SIG-M5 (cell line): ENCODE measurements around the gene LCP2.
"Not testable (repeated sequence)": the region's sequence is repeated elsewhere in the genome, so short reads cannot be mapped to it uniquely, and the experiment has no call there.

ENCODE experiments used
- DNase-seq: peaks from one replicate; lab custom pipeline; 2025; lab: John Stamatoyannopoulos, UW

The LCP2 gene

DNA sequence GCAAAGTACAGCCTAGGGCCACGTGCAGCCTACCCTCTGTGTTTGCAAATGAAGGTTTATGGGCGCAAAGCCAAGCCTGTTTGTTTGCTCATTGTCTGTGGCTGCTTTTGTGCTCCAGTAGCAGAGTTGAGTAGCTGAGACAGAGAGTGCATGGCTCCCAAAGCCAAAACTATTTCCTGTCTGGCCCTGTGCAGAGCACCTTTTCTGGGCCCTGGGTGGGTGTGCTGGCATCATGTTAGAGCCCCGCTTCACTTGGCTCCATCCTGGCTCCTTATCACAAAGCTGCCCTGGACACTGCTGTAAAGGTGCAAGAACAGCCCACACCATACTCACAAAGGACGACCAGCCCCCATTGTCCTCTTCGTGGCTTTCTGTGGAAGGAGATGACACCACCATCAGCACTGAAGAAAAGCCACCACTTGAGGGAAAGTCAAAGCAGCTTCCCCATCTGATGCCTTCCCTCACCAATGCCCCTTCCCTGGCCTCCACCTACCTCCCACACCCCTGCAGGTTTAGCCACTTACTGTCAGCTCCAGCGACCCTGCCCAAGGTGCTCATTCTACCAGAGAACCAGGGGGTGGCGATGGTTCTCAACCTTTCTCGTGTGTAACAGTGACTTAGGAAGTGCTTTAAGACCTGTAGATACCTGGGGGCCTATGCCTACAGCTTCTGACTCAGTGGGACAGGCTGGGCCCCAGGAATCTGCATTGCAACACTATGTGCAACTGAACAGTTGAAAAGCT lies 23.4 kb downstream of the LCP2 start:
- DNase-seq: no peak

DNA sequence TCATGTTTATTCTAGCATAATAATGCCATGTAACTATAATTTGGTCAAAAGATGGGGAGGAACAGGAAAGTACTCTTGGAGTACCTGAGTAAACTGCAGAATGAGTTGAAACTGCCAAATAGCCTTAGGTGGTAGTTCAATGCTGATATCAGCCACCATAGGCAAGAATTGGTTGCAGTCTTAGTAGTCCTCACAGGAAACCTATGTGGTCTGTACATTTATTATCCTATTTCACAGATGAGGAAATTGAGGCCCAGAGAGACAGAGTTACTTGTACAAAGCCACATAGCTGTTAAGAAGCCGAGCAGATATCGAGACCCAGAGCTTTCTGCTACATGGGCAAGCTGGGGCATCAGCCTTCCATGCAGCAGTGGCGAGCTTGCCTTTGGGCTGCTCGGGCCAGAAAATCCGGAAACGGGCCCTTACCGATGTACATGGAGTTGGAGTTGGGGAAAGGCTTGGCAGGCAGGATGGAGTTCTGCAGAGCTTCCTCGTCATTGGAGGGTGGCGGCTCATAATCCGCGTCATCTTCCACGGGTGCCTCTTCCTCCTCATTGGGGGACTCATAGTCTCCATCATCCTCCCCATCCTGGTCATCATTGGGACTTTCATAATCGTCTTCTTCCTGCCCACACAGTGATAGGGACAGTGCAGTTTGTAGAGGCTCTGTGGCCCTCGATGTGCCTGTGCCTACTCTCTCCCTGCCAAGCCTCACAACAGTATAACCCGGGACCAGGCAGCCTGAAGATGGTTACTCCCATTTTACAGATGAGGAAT lies 27.1 kb downstream of the LCP2 start:
- no peak for DNase-seq

DNA sequence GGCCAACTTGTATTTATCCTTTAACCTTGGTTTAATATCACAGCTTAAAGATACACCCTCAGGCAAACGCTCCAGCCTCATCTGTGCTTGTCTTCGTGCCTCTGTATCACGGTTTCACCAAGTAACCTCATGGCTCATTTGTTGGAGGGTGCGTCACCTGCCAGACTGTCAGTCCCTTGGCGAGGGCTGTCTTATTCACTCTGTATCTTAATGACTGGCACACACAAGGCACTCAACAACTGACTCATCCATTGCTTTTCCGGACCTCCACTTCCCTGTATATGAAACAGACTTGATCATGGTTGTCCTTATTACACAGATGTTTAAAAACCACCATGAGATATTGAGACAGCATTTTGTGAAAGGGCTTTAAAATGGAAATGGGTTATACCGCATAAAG lies 28.0 kb downstream of the LCP2 start:
- DNase-seq: no peak

DNA sequence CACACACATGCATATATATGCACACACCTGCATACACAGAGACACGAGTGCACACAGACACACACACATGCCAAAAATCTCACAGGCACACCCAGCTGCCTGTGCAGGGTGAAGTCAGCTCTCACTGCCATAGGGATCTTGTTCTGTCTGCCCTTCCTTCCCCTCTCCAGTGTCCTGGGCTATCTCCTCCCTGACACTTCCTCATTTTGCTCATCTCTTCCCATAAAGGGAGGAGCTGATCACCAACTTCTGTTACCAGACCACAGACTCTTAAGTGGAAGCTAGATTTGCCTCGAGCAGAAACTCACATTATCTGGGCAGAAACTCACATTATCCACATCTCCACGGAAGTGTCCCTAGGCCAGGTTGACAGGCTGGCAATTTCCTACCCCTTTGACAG lies 28.7 kb downstream of the LCP2 start:
- DNase-seq: peak; percentile 52

DNA sequence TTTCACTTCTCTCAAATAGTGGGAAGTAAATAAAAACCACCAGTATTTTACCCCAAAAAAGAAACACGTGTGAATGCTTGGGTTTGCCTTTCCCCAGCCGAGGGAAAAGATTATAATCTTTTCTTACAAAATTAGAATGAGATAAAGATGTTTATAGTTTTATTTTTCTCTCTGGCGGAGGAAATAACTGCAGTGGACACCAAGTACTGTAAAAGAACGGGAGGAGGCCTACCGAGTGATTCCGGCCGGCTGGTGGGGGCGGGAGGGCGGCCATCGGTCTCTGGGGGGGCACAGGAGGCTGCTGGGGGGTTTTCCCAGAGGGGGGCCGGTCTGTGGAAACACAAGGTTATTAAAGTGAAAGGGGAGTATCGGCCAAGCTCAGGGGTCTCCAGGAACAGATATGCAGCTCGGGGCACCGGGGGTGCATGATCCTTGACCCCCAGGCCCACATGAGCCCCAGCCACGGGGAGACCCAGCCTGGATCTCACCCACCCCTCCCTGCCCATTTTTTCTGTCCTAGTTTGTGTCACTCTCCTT lies 29.4 kb downstream of the LCP2 start:
- DNase-seq: no peak

DNA sequence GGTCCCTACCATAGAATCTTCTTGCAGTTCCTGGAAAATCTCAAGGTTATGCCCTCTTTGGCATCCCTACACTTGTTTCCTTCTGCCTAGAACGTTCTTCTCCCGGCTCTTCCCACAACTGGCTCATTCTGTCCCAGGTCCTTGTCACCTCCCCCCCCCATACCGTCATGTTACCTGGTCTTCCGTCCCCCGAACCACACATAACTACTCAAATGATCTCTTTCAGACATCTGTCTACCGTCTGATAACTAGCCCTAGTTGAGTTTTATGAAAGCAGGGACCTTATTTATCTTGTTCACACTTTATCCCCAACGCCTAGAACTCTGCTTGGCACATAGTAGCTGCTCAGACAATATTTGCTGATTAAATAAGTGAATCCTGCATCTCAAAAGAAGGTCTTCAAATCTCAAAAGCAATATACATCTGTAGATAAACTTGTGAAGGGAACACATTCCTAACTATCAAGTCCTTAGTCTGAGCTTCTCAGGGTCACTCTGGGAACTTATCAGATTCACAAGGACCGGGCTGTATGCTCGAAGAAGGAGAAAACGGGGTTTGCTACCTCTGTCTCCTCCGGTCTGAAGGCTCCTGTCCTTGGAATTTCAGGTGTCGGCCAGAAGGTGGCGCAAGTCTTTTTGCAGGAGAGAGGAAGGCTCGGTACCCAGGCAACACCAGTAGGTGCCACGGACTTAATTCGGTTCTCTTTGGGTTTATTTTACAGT lies 30.0 kb downstream of the LCP2 start:
- DNase-seq: peak; percentile 19

DNA sequence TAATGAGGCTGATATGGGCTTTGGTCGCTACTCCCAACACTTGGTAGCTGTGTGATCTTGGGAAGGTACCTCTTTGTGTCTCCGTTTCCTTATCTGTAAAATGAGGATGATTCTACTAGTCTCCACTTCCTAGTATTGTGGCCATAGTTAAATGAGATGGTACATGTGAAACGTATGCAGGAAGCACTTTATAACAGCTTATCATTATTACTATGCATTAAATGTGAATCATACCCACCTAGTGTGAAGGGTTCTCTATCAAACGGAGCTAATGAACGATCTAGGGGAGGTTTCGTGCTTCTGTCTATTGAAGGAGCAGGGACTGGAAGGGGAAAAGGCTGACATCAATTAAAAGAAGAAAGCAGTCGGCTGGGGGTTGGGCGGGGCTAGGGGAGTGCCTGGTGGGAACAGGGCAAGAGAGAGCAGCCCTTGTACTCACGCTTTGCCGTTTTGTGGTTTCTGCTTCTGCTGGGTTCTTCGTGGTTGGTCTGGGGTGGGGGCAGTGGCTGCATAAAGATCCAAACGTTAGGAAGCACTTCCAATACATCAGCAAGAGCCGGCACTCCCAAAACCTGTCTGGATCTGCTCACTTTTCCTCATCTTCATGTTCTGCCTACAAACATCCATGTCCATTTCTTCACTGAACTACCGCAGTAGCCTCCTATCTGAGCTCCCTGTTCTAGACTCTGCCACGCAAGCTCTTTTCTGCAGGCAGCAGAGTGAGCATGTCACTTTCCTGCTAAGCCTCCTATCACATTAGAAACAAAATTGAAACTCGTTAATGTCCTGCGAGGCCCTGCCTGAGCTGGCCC lies 30.8 kb downstream of the LCP2 start:
- no peak for DNase-seq

DNA sequence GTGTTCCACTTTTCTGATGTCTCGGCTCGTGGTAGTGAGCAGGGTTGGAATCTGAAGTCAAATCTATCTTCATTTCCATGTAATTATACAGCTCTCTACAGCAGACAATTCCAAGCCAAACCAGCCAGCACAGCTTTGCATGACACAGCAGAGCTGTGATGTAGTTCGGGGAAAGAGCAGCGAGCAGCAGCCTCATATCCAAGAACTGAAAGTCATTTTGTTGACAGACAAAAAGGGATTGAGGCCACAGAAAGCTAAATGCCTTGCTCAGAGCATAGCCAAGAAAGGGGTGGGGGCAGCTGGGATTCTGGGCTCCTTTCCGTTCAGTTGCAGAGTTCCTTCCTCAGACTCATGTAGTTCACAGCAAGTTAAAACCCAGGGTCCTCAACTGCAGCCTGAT lies 32.1 kb downstream of the LCP2 start:
- DNase-seq: no peak

DNA sequence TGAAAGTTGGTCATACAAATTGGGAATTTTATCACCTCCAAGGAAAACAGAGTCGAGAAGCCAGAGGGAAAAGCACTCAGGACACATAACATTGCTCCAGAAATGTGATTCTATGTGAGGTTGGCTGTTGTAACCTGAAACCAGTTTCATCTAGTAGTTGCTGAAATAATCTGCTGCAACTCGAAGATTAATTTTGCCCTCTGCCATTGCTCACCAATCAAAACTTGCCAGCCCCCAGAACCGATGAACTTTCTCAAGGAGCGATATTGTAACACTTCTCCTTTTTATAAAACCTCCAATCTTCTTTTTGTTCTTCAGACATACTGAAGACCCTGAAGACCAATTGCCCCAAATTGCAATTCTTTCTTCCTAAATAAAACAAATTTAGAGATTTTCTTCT lies 33.7 kb downstream of the LCP2 start:
- no peak for DNase-seq

DNA sequence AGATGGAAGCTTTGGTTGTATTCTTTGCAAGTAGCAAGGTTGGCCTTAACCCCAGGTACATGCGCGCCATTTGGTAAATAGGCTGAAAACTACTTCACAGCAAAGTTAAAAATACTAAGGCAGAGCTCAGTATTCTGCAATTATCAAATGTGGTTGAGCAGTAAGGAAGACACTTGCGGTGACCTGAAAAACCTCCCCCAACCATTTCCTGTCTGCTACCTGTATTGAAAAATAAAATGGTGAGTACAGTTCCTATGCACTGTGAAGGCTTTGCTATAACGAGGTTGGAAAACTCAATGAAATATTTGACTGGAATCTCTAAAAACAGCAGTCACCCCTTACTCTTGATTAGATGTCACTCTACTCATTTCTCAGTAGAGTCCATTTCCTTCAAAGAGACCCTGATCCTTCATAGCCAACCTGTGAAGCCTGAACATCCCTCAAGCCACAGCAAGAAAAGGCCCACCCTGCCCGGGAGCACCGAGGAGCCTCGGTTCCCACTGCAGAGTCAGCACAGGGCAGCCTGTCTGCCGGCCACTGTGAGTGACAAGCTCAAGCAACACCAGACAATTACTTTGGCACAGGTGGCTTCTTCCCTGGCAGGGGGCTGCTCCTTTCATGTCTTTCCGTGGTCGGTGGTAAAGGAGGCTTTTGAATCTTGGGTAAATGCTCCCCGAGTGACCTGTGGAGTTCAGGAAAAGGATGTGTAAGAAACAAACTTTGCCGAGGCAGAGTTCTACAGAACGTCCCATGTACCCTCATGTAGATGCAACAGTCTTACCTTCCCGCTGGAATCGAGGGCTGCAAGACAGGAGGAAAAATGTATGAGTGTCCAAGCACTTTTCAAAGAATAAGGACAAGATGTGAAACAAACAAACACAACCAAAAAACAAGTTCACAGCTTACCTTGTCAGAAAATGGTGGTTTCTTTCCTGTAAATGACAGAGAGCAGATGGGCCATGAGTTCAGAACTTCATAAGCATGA lies 35.2 kb downstream of the LCP2 start:
- DNase-seq: no peak

DNA sequence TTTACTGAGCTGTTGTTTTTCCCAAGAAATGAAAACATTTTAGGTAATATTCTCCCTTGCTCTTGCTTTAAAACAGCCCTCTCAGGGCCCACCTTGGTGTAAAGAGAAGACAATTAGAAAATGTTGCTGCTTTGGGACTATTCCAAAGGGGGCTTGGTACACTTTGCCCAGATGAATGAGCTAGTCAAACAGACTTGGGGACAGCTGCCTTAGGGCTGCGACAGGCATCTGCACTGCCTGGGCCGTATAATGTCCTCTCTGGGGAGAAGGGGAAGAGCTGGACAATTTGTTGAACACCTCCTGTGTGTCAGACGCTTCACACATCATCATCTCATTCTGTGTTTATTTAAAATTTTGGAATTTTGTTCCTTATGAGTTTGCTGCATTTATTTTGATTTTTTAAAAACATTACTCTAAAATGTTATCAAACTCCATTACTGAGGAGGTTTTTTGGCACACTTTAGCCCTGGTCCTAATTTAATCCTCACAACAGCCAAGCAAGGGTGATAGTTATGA lies 36.0 kb downstream of the LCP2 start:
- no peak for DNase-seq

DNA sequence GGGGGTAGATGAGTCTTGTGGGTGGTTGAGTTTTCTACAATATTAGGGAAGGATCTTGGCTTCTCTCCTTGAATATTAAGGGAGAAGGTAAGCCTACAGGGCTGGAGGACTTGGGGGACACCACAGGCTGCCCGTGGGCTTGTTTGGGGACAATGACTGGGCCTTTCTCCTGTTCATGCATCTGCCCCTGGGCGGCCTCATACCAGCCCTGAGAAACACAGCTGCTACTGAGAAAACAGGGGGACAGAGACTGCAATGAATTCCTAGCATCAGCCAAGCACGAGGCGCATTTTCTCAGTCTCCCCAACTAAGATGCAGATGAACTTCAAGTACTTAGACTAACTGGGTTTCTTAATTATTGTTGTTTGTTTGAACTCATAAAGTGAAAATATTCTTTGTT lies 40.2 kb downstream of the LCP2 start:
- DNase-seq: no peak

DNA sequence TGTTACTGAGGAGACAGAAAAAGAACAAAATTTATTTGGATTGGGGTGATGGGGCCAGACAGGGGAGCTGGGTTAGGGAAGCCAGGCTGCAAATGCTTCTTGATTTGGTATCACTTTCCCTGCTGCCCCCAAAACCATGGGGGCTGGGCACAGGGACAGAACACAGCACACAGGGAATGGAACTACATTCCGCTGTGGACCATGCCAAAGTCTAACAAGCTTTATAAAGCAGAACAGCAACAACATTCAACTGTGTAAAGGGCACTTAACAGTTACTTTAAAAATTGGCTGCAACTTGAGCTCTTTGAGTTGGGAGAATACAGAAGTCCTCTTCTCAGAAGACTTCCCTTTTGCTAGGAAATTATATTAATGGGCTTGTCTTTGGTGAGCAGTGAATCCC lies 41.0 kb downstream of the LCP2 start:
- DNase-seq: no peak

DNA sequence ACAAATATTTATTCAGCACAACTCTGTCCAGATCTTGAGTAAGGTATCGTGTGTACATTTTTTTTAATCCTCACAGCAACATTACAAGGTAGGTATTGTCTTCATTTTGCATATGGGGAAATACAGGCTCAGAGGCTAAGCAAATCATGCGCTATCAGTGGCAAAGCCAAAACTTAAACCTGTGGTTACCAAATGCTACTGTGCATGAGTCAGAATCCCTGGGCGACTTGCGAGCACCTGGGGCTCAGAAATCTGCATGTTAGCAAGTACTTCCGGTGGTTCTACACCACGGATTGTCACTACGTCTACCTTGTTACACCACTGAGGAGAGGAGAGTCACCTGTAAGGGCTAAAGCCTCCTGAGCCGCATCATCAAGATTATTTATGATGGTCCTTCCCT lies 43.5 kb downstream of the LCP2 start:
- DNase-seq: no peak

DNA sequence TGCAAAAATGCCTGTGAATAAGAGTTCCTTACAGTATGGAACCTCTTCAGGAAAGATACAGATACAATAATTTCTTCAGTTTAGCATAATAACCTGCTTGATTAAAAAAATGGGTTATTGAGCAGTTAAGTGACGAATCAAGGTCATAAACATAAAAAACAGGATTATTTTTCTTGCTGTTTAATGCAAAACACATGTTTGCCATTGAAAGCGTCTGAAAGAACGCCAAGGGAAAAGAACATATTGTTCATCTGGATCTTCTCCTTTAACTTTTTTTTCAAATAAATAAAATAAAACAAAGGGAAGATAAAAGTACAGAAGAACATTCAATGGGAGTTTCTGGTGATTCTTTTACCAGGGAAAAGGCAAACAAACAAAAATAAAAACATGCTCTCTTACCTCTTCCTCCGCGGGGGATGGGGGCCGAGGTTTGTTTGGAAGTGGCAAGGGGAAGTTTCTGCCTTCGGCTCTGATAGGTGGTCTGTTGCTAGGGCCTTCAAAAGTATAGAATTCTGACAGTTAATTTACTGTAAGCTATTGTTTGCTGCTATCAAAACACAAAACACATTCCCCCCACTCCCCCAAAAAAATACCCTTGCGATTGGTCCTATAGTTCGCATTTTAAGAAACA lies 44.7 kb downstream of the LCP2 start:
- no peak for DNase-seq

DNA sequence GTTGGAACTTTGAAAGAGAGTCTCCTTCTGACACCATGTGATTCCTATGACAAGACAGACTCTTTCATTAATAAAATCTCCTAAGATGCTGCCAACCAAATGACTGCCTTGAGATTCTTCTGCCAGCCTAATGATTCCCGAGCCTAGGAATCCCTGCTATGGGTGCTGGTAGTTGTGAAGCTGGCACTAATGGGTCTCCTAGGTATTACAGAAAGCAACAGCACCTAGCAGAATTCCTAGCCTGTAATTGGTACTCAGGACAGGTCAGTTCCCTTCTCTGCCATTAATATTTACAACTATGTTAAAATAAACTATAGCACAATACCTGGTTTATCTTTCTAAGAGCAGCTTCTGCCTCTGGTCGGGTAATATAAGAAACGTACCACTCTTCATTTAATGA lies 45.5 kb downstream of the LCP2 start:
- no peak for DNase-seq

DNA sequence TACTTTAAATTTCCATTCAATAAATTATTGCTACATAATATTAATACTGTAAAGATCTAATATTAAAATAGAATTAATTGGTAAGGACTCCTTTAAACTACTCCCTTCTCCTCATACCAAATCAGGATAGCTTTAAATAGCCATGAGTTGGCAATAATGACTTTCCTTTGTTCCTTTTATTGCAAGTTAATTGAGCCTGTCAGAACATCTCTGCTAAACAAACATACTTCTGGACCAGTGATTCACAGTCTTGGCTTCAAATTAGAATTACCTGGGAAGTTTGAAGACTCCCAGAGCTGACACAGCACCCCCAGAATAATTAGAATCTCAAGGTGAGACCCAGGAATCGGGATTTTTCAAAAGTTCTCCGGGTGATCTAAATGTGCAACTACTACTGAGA lies 46.1 kb downstream of the LCP2 start:
- DNase-seq: no peak

DNA sequence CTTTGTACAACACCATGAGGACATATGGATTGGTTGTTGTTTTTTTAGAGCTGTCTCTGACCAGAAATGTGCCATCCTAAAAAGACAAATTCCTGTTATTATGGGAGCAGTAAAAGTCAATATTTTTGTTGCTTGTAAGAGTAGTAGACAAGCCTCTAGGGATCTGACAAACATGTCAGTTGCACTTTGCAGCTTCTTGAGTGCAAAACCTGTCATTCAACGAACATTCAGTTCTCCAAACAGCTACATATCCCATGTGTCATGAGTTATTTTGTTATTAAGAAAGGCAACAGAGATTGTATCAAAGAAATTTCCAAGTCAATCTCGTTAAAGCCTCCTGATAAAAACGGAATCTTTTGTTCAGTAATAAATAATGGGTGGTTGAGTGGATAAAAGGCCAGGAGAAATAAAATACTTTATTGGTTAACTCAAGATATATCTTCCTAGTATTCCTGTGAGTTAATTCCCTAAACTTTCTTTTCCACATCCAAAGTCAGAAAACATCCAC lies 46.7 kb downstream of the LCP2 start:
- no peak for DNase-seq

DNA sequence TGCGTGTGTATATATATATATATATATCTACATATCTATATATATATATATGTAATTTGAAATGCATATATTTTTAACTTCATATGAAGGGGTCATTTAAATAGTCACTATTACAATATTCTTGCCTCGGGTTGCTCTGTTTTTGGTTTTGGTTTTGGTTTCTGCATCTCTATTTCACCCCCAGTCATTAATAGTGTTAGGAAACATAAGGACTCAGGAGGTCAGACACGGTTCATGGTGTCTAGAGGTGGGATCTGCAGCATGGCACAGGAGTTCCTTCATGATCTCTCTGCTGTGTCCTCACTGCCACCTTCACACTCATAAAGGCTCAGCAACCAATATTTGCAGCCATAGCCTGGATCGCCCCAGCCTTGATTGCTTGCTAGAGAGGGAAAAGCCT lies 48.2 kb downstream of the LCP2 start:
- no peak for DNase-seq

DNA sequence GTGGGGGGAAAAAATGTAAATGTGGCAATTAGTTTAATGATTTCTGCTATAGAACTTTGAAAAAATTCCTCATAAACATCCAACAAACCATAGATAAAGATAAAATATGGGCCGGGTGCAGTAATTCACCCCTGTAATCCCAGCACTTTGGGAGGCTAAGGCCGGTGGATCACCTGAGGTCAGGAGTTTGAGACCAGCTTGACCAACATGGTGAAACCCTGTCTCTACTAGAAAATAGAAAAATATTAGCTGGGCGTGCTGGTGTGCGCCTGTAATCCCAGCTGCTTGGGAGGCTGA lies 48.7 kb downstream of the LCP2 start:
- not testable (repeated sequence) for DNase-seq
